Activated gamma-delta T cell treated with anti-CD3 and anti-CD28 coated beads, Interleukin-2, amount 50 U/mL, for 16 hours (primary cell): ENCODE data around the gene CMA1.

Source experiments
- DNase-seq: peaks from one replicate; pipeline ENCODE4 v3.0.0-alpha.2; 2020; ENCODE audit warnings: low read depth

Gene CMA1

DNA sequence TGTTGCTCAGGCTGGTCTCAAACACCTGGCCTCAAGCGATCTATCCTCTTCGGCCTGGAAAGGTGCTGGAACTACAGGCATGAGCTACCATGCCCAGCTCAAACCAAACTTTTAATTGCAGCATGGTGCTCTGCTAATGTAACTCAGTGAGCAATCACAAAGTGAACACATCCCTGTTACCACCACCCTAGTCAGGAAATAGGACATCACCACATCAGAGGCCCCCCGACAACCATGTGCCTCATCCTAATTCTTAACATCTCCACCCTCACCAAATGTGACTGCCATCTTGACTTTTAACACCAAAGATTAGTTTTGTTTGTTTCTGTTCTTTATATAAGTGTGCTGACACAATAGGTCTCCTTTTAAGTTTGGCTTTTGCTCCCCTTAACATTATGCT, 42.7 kb downstream of the CMA1 start:
- DNase-seq, result no peak

DNA sequence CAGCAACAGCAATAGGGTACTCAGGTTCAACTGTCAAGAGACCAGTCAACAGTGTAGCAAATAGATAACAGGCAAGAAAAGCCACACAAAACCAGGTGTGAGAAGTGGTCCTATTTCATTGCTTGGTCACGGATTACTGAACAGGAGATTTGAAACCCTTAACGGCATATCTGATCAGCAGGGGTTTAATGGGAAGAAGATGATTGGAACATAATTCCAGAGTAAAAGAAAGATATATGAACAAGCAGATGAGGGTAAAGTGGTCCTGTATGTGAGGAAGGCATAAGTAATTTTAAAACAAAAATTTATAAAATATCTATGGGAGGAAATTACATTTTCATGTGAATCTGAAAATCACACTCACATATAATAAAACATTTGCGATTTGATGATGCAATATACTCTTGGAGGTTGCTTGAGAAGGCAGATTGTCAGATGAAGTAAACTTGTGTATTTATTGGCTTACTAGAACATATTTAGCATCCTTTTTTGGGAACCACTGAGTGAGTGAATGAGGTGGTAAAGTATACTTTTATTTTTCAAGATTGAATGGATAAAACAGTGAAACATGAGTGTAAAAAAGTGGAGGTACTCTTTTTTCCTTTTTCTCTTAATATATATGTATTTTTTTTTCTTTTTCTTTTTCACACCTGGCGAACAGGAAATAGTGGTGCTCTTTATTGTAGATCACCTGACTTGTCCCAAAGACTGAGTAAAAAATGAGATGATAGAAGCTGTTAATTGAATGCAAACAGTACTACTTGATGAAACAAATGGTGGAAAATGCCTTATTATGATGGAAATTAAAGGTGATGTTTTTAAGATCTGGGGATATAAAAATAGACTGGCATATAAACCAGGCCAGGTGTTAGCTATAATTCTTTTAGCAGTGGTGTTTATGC, 43.9 kb downstream of the CMA1 start:
- no peak for DNase-seq

DNA sequence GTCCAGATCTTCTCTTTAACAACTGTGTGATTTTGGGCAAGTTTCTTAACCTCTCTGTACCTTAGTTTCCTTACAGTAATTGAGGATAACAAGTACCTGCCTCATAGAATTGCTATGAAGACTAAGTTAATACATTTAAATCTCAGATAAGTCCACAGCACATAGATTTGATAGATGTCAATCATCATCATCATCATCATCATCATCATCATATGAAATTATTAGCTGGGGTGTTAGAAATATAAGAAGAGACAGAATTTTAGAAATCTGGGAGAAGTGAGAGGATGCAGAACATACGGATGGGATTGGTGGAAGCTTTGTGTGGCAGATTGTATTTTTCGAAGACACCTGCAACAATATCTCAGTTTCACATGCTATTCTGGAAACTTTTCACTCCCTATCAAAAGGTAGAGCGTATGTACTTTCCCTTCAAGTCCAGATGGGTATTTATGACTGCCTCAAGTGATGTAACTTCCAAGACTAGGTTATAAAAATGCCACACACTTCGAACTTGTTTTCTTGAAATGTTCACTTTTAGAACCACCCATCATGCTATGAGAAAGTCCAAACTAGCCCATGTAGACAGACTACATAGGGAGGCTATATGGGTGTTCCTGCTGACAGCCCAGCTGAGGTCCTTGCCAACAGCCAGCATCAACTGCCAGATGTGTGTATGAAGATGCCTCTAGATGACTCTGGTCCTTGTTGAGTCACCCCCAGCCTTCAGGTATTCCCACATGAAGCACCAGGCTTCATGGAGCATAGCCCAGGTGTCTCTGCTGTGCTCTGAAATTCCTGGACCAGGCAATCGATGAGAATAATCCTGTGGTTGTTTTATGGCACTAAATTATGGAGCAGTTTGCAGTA, 44.8 kb downstream of the CMA1 start:
- DNase-seq, result no peak

DNA sequence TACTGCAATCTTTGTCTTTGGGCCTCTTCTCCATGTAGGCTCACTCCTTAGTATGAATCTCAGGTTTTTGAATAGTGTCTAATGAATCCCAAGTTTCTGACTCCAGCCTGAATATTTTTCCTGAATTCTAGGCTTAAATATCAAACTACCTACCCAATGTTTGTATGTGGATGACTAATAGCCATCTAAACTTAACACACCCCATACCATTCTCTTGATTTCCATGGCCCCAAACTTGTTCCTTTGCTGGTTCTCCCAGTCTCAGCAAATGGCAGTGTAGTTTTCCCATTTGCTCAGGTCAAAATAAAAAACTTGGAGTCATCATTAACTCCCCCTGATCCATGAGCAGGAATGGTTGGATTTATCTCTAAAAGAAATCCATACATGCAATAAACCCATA, 46.7 kb downstream of the CMA1 start:
- DNase-seq, result no peak

DNA sequence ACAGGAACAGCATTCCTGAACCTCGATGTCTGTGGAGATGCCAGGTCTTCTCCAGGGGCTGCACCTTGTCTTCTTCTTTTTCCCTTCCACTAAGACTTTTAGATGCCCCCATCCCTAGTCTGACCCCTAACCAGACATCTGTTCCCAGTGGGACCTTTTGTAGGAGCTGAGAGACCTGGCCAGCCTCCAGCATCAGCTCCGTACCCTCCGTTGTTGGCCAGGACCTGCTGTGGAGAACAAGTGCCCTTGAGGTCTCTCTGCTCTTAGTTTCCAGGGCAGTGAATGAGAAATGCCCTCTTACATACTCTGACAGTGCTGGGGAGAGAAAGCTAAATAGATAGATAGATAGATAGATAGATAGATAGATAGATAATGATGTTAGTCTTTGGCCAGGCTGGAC, 48.7 kb downstream of the CMA1 start:
- no peak for DNase-seq

DNA sequence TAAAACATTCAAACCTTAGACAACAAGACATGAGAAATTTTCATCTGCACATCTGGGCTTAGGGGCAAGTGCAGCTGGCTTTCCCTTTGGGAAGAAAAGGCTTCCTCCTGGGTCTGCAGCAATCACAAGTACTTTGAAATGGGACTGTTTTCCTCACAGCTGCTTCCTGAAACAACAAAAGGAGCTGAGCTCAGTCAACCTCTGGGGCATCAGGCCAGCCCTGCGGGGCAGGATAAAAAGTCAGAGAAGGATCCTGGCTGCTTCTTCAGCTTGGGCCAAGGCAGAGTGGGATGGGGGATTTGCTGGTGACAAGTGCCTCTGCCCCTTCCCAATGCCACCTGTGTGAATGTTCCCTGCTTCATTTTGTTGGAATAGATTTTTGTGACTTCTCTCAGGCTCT, 49.3 kb downstream of the CMA1 start:
- no peak for DNase-seq

DNA sequence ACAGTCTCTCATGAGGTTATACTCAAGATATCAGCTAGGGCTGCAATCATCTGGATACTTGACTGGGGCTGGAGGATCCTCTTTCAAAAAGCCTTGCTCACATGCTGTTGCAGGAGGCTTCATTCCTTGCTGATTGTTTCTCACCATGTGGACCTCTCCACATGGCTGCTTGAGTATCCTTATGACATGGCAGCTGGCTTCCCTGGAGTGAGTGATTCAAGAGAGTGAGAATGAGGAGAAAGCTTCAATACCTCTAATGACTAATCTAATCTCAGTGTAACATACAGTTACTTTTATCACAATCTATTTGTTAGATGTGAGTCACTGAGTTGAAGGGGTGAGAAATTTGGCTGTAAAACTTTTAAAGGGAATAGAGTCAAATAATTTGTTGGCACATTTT, 51.1 kb downstream of the CMA1 start:
- DNase-seq, result no peak
